HEK293 (cell line): Measurements from ENCODE around the gene RAE1.

Experiments
- CTCF ChIA-PET: fragments of 350-600 bp; formaldehyde crosslinking; extraction: SDS; loops from one replicate; lab custom pipeline; 2021; ENCODE audit warnings: antibody characterized with exemption; lab: Yijun Ruan, JAX
- POLR2A ChIA-PET: fragments of 300-600 bp; formaldehyde crosslinking; extraction: SDS; loops from one replicate; lab custom pipeline; 2020; ENCODE audit warnings: antibody characterized with exemption, inconsistent platforms; lab: Yijun Ruan, JAX
- H3K27ac ChIP-seq: fragments of 200-500 bp; sonication (Bioruptor generic); 2 replicates; pipeline ENCODE4 v1.5.1; 2014; ENCODE audit warnings: low read depth, low read length, control low read depth, inconsistent platforms; ENCODE audit errors: extremely low read depth
- H3K36me3 ChIP-seq, 2 experiments: fragments of 200-500 bp in 1 of 2; sonication (Bioruptor generic) in 1 of 2; 1 replicate in 1 of 2; 2 replicates in 1 of 2; pipeline ENCODE4 v1.5.1; 2014 to 2017; ENCODE audit warnings: inconsistent platforms in 2 of 2, low read length in 2 of 2; ENCODE audit not compliant: control insufficient read depth in 2 of 2, insufficient read depth in 1 of 2
- H3K4me1 ChIP-seq: fragments of 200-500 bp; sonication (Bioruptor generic); 2 replicates; pipeline ENCODE4 v1.5.1; 2014; ENCODE audit warnings: mild to moderate bottlenecking, low read length, inconsistent platforms; ENCODE audit not compliant: control insufficient read depth, insufficient read depth
- H3K4me3 ChIP-seq: 2 replicates; pipeline ENCODE4 v1.5.1; 2011; ENCODE audit warnings: low read depth, mild to moderate bottlenecking, control low read depth, low read length, moderate library complexity
- H3K9me3 ChIP-seq: fragments of 200-500 bp; sonication (Bioruptor generic); 2 replicates; pipeline ENCODE4 v1.5.1; 2014; ENCODE audit warnings: low read depth, low read length, inconsistent platforms; ENCODE audit not compliant: control insufficient read depth, insufficient read depth
- BCL6B ChIP-seq: fragments of 450-650 bp; formaldehyde crosslinking; IDR thresholded peaks from 2 replicates; pipeline ENCODE4 v1.5.1; 2017; ENCODE audit warnings: missing biosample characterization, missing genetic modification characterization
- GLIS1 ChIP-seq: fragments of 450-650 bp; formaldehyde crosslinking; IDR thresholded peaks from 2 replicates; pipeline ENCODE4 v1.5.1; 2016; ENCODE audit warnings: missing biosample characterization, missing genetic modification characterization
- KLF17 ChIP-seq: fragments of 450-650 bp; formaldehyde crosslinking; IDR thresholded peaks from 2 replicates; pipeline ENCODE4 v1.5.1; 2016; ENCODE audit warnings: missing biosample characterization, missing genetic modification characterization
- PRDM1 ChIP-seq: fragments of 450-650 bp; formaldehyde crosslinking; IDR thresholded peaks from 2 replicates; pipeline ENCODE4; 2016; ENCODE audit warnings: missing biosample characterization, missing genetic modification characterization
- RBAK ChIP-seq: fragments of 450-650 bp; formaldehyde crosslinking; IDR thresholded peaks from 2 replicates; pipeline ENCODE4 v1.5.1; 2016; ENCODE audit warnings: missing biosample characterization, missing genetic modification characterization
- SP7 ChIP-seq: fragments of 450-650 bp; formaldehyde crosslinking; IDR thresholded peaks from 2 replicates; pipeline ENCODE4 v1.5.1; 2016; ENCODE audit warnings: missing biosample characterization, missing genetic modification characterization
- TCF7L2 ChIP-seq: IDR thresholded peaks from 2 replicates; pipeline ENCODE4 v1.6.1; 2011; ENCODE audit warnings: low read depth, mild to moderate bottlenecking, inconsistent platforms, low read length, moderate library complexity, borderline replicate concordance
- WT1 ChIP-seq: fragments of 450-650 bp; formaldehyde crosslinking; IDR thresholded peaks from 2 replicates; pipeline ENCODE4 v1.5.1; 2016; ENCODE audit warnings: missing biosample characterization, missing genetic modification characterization
- ZFP41 ChIP-seq: fragments of 450-650 bp; formaldehyde crosslinking; IDR thresholded peaks from 2 replicates; pipeline ENCODE4 v1.5.1; 2016; ENCODE audit warnings: missing biosample characterization, missing genetic modification characterization, borderline replicate concordance
- ZIC2 ChIP-seq: fragments of 450-650 bp; formaldehyde crosslinking; IDR thresholded peaks from 2 replicates; pipeline ENCODE4 v1.5.1; 2016; ENCODE audit warnings: missing biosample characterization, missing genetic modification characterization
- ZNF18 ChIP-seq: fragments of 450-650 bp; formaldehyde crosslinking; IDR thresholded peaks from 2 replicates; pipeline ENCODE4 v1.5.1; 2016; ENCODE audit warnings: missing biosample characterization, missing genetic modification characterization
- ZNF19 ChIP-seq: fragments of 450-650 bp; formaldehyde crosslinking; IDR thresholded peaks from 2 replicates; pipeline ENCODE4; 2016; ENCODE audit warnings: missing biosample characterization, missing genetic modification characterization, low read depth
- ZNF391 ChIP-seq: fragments of 450-650 bp; formaldehyde crosslinking; IDR thresholded peaks from 2 replicates; pipeline ENCODE4 v1.5.1; 2016; ENCODE audit warnings: low read depth, missing biosample characterization, missing genetic modification characterization, borderline replicate concordance
- ZNF501 ChIP-seq: fragments of 450-650 bp; formaldehyde crosslinking; IDR thresholded peaks from 2 replicates; pipeline ENCODE4 v1.5.1; 2016; ENCODE audit warnings: missing biosample characterization, missing genetic modification characterization
- ZNF560 ChIP-seq: fragments of 450-650 bp; formaldehyde crosslinking; IDR thresholded peaks from 2 replicates; pipeline ENCODE4 v1.5.1; 2017; ENCODE audit warnings: missing biosample characterization, missing genetic modification characterization, borderline replicate concordance
- TF ChIP-seq, protein P1 (sequence below): fragments of 450-650 bp; formaldehyde crosslinking; IDR thresholded peaks from 2 replicates; pipeline ENCODE4 v1.5.1; 2016; ENCODE audit warnings: missing biosample characterization, missing genetic modification characterization, borderline replicate concordance
- TF ChIP-seq, protein P2 (sequence below): fragments of 450-650 bp; formaldehyde crosslinking; IDR thresholded peaks from 2 replicates; pipeline ENCODE4 v1.5.1; 2016; ENCODE audit warnings: missing biosample characterization, missing genetic modification characterization

Gene RAE1

DNA sequence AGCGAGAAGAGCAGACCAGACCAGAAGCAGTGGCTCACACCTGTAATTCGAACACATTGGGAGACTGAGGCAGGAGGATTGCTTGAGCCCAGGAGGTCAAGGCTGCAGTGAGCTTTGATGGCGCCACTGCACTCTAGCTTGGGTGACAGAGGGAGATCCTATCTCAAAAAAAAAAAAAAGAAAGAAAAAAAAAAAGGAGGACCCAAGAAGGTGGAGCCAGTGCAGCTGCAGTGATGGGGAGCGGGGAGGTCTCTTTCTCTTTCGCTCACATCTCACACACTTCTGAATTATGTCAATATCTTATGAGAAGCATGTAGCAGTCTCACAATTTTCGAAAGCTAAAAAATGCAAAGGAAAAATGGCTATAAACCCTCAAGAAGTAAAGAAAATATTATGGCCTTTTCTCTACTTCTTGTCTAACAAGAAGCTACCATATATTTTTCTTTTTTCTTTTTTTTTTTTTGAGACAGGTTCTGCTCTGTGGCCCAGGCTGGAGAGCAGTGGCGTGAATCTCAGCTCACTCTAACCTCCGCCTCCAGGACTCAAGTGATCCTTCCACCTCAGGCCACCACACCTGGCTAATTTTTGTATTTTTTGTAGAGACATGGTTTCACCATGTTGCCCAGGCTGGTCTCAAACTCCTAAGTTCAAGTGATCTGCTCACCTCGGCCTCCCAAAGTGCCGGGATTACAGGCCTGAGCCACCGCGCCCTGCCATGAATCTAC, 25.3 kb upstream of the RAE1 start:
- no peak overlapping the region for H3K27ac ChIP-seq
- ChIA-PET CTCF (interaction anchor here (0.7 kb wide), 1 partner anchor 288 kb away, joined by 3 read pairs; no protein-coding TSS in a partner anchor), POLR2A (interaction anchor here (0.7 kb wide), 1 partner anchor 279 kb away, joined by 3 read pairs; no protein-coding TSS in a partner anchor)
- no peaks in the 10 kb centered on the region for H3K4me1 ChIP-seq
- no peaks in the 10 kb centered on the region for H3K36me3 ChIP-seq
- no peak overlapping the region for H3K4me3 ChIP-seq
- no peaks in the 10 kb centered on the region for H3K9me3 ChIP-seq
- TF ChIP-seq GLIS1 (tag by site-specific recombination): no peak
- TF ChIP-seq ZNF560 (tag by site-specific recombination): no peak

- POLR2A ChIA-PET: no interaction called here
- no peak overlapping the region for H3K27ac ChIP-seq
- no peaks in the 10 kb centered on the region for H3K4me1 ChIP-seq
- no peaks in the 10 kb centered on the region for H3K9me3 ChIP-seq
- H3K36me3 ChIP-seq: no peaks in the 10 kb centered on the region
- no peak overlapping the region for H3K4me3 ChIP-seq
- CTCF ChIA-PET: interaction anchor here (0.7 kb wide), 1 partner anchor 289 kb away, joined by 3 read pairs; no protein-coding TSS in a partner anchor
- TF ChIP-seq KLF17: 0 out of 2 replicates have a peak, but pooled peaks have one; percentile 38
- TF ChIP-seq PRDM1 (tag by site-specific recombination): peak; percentile 43; the same call in 1 of the 2 replicates
- TF ChIP-seq ZIC2 (tag by site-specific recombination): peak; percentile 86
- no peak for TF ChIP-seq BCL6B
- TF ChIP-seq SP7 (tag by site-specific recombination): peak; percentile 56
Observed at GRCh38 chr20:57326667-57327455, 24.2 kb upstream of the RAE1 start.

DNA sequence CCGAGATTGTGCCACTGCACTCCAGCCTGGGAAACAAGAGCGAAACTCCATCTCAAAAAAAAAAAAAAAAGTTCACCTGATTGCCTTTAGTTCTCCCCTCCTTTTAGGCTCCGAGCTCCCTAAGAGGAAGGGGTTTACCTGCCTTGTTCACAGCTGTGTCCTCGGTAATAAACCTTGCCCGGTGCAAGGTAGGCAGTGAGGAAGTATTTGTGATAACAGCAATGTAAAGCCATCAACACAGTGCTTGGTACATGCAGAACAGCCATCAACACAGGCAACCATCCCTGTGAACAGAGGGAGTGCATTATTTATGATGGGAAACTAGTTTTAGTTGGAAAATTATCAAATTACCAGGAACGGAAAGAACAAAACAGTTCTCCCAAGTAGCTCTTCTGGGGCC, 23.2 kb upstream of the RAE1 start:
- Histone ChIP-seq H3K9me3 (no peaks in the 10 kb centered on the region), H3K36me3 (no peaks in the 10 kb centered on the region), H3K4me3 (no peak overlapping the region), H3K4me1 (no peaks in the 10 kb centered on the region), H3K27ac (no peak overlapping the region)
- TF ChIP-seq RBAK (tag by site-specific recombination) (no peak), ZNF18 (no peak)
- POLR2A ChIA-PET: no interaction called here
- CTCF ChIA-PET: no interaction called here

- H3K27ac ChIP-seq: no peak within 1 kb of the TSS
- H3K4me3 ChIP-seq: no peak within 1 kb of the TSS
- POLR2A ChIA-PET: interaction anchor here (0.6 kb wide), 1 partner anchor 54 kb away, joined by 4 read pairs; no protein-coding TSS in a partner anchor
- H3K36me3 ChIP-seq: no peaks in the 10 kb centered on the region
- H3K4me1 ChIP-seq: no peaks in the 10 kb centered on the region
- no peak for TF ChIP-seq WT1
- TF ChIP-seq, protein P1, sequence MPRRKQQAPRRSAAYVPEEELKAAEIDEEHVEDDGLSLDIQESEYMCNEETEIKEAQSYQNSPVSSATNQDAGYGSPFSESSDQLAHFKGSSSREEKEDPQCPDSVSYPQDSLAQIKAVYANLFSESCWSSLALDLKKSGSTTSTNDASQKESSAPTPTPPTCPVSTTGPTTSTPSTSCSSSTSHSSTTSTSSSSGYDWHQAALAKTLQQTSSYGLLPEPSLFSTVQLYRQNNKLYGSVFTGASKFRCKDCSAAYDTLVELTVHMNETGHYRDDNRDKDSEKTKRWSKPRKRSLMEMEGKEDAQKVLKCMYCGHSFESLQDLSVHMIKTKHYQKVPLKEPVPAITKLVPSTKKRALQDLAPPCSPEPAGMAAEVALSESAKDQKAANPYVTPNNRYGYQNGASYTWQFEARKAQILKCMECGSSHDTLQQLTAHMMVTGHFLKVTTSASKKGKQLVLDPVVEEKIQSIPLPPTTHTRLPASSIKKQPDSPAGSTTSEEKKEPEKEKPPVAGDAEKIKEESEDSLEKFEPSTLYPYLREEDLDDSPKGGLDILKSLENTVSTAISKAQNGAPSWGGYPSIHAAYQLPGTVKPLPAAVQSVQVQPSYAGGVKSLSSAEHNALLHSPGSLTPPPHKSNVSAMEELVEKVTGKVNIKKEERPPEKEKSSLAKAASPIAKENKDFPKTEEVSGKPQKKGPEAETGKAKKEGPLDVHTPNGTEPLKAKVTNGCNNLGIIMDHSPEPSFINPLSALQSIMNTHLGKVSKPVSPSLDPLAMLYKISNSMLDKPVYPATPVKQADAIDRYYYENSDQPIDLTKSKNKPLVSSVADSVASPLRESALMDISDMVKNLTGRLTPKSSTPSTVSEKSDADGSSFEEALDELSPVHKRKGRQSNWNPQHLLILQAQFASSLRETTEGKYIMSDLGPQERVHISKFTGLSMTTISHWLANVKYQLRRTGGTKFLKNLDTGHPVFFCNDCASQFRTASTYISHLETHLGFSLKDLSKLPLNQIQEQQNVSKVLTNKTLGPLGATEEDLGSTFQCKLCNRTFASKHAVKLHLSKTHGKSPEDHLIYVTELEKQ (tag by site-specific recombination): no peak
- no peak for TF ChIP-seq ZNF19 (tag by site-specific recombination)
- no peak for TF ChIP-seq TCF7L2
- TF ChIP-seq ZNF391 (tag by site-specific recombination): no peak
- TF ChIP-seq, protein P2, sequence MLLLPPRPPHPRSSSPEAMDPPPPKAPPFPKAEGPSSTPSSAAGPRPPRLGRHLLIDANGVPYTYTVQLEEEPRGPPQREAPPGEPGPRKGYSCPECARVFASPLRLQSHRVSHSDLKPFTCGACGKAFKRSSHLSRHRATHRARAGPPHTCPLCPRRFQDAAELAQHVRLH (tag by site-specific recombination): no peak
- TF ChIP-seq ZNF501 (tag by site-specific recombination): no peak
- TF ChIP-seq ZFP41 (tag by site-specific recombination): no peak
- CTCF ChIA-PET: interaction anchor here (0.6 to 8.9 kb wide), 5 partner anchors 9 to 409 kb away, joined by 3 to 88 read pairs (median 3); no protein-coding TSS in a partner anchor
- H3K9me3 ChIP-seq: no peaks in the 10 kb centered on the region
Observed at GRCh38 chr20:57329608-57330221, 21.3 kb upstream of the RAE1 start, which contains the start of gene SPO11. Gene SPO11 (plus strand): TSS chr20:57329803. CDS start chr20:57329868, 65 bp downstream.
